Inferior parietal cortex (tissue), 1 donor: ENCODE measurements around the gene PREX1.
A peak's percentile ranks its signal among the peaks of the same experiment; 100 is the strongest.

Source experiments
- DNase-seq: peaks from one replicate; pipeline ENCODE4 v3.0.0-alpha.2; 2016; ENCODE audit errors: extremely low spot score

The PREX1 gene

GRCh38 chr20:48623176-48623905, 204.5 kb downstream of the PREX1 start:
- DNase-seq = no peak

- no peak for DNase-seq
Observed at GRCh38 chr20:48622421-48622820, 205.4 kb downstream of the PREX1 start.

GRCh38 chr20:48621376-48622078, 206.3 kb downstream of the PREX1 start:
- no peak for DNase-seq

GRCh38 chr20:48620507-48621375, 207.1 kb downstream of the PREX1 start:
- DNase-seq = peak; percentile 87

- no peak for DNase-seq
Observed at GRCh38 chr20:48620154-48620506, 207.7 kb downstream of the PREX1 start.

GRCh38 chr20:48619126-48620101, 208.4 kb downstream of the PREX1 start:
- DNase-seq = no peak

- DNase-seq = no peak
Observed at GRCh38 chr20:48618631-48619030, 209.2 kb downstream of the PREX1 start.

- DNase-seq = no peak
Observed at GRCh38 chr20:48618052-48618451, 209.7 kb downstream of the PREX1 start.

- DNase-seq = no peak
Observed at GRCh38 chr20:48617481-48617880, 210.3 kb downstream of the PREX1 start.

- no peak for DNase-seq
Observed at GRCh38 chr20:48616481-48616880, 211.3 kb downstream of the PREX1 start.

GRCh38 chr20:48615871-48616270, 211.9 kb downstream of the PREX1 start:
- no peak for DNase-seq

GRCh38 chr20:48614593-48615274, 213.1 kb downstream of the PREX1 start:
- DNase-seq = no peak

- DNase-seq = no peak
Observed at GRCh38 chr20:48613926-48614325, 213.9 kb downstream of the PREX1 start.

GRCh38 chr20:48612335-48612734, 215.5 kb downstream of the PREX1 start:
- no peak for DNase-seq

GRCh38 chr20:48610996-48611395, 216.8 kb downstream of the PREX1 start:
- no peak for DNase-seq

GRCh38 chr20:48609491-48609978, 218.3 kb downstream of the PREX1 start:
- no peak for DNase-seq

- no peak for DNase-seq
Observed at GRCh38 chr20:48608756-48609155, 219.0 kb downstream of the PREX1 start.

- no peak for DNase-seq
Observed at GRCh38 chr20:48607544-48607865, 220.3 kb downstream of the PREX1 start.

- no peak for DNase-seq
Observed at GRCh38 chr20:48606841-48607543, 220.8 kb downstream of the PREX1 start.
